Measurements from ENCODE around the gene GARIN5B.
A peak's percentile ranks its signal among the peaks of the same experiment; 100 is the strongest.
"Not testable (repeated sequence)": the region's sequence is repeated elsewhere in the genome, so short reads cannot be mapped to it uniquely, and the experiment has no call there.

GARIN5B gene

DNA sequence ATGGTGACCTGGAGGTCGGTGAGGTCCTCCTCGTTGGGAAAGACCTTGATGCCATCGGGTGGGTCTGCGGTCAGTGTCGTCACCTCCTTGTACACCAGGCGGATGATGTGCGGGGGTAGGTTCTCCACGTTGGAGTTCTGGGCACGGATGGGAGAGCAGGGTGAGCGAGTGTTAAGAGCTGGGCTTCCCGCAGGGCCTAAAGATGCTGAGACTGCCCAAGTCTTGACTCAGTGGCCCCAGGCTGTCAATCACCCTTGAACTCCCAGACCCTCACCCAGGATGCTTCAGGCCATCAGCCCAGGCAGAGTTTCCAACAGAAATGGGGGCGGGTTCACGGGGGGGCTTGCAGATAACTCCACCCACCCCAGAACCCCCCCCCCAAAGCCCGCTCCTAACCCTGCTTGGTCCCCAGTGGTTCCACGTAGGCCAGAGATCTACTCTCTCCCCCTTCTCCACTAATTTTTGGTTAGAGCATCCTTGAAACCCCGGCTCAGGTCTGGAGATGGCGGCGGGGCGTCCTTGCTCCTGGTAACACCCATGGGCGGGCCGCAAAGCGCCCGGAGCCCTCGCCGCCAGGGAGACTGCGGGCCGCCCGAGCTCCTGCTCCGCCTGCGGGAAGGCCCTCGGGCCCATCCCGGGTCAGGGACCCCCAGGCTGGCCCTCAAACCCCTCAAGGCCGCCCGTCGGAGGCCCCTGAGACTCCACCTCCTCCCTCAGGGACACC lies 43.9 kb upstream of the GARIN5B start:
- ATAC-seq (ENCODE audit: low read depth) (peak; percentile 12; the same call in 1 of the 3 replicates), DNase-seq (ENCODE audit: low spot score) (no peak)
- peaks cover 12% of the 10 kb centered on the region for H3K4me1 ChIP-seq (ENCODE audit: insufficient read depth, poor library complexity, severe bottlenecking)
- peaks cover 49% of the 10 kb centered on the region for H3K36me3 ChIP-seq (ENCODE audit: low read depth)
- TF ChIP-seq CTCF (IDR thresholded peaks at IDR 0.05; ENCODE audit: poor library complexity, severe bottlenecking), result no peak
- peak overlapping the region; percentile 87 for H3K4me3 ChIP-seq (ENCODE audit: severe bottlenecking)
- no peaks in the 10 kb centered on the region for H3K9me3 ChIP-seq (ENCODE audit: severe bottlenecking)
- H3K27me3 ChIP-seq (ENCODE audit: insufficient read depth, poor library complexity, severe bottlenecking), result no peaks in the 10 kb centered on the region
- peak overlapping the region; percentile 80 for H3K27ac ChIP-seq (ENCODE audit: poor library complexity, severe bottlenecking)

DNA sequence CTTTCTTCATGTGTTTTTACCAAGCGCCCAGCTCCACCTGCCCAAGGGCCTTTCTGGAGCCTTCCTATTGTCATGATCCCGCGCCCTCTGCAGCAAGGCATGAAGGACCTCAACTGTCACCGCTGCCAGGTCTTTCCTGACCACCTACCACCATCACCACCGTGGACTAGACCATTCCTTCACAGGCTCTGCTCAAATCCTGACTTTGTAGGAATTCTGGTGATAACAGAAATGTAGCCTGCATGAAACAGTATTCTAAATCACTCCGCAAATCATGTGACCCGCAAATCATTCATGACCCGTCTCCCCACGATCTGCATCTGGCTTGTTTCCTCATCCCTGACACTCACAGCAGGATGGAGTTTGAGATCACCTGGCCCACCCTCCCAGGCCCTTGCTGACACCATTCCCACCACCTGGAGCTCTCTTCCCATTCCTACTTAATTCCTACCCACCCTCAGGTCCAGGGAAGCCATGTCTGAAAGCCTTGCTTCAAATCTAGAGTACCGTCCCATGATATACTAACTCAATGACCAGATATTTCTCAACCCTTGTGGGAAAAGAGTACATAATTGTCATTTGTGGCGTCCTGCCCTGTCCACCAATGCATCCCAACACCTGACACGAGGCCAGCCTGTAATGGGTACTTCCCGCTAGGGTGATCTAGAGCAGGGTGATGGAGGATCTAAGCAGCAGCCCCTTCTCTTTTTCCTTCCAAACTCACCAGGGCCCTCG lies 43.2 kb upstream of the GARIN5B start:
- H3K27me3 ChIP-seq (ENCODE audit: insufficient read depth, poor library complexity, severe bottlenecking), result no peaks in the 10 kb centered on the region
- DNase-seq (ENCODE audit: low spot score) (no peak), ATAC-seq (ENCODE audit: low read depth) (no peak)
- H3K9me3 ChIP-seq (ENCODE audit: severe bottlenecking), result no peaks in the 10 kb centered on the region
- peaks cover 54% of the 10 kb centered on the region for H3K36me3 ChIP-seq (ENCODE audit: low read depth)
- peak overlapping the region; percentile 80 for H3K27ac ChIP-seq (ENCODE audit: poor library complexity, severe bottlenecking)
- no peak for TF ChIP-seq CTCF (IDR thresholded peaks at IDR 0.05; ENCODE audit: poor library complexity, severe bottlenecking)
- H3K4me1 ChIP-seq (ENCODE audit: insufficient read depth, poor library complexity, severe bottlenecking), result peaks cover 12% of the 10 kb centered on the region
- peak overlapping the region; percentile 87 for H3K4me3 ChIP-seq (ENCODE audit: severe bottlenecking)

DNA sequence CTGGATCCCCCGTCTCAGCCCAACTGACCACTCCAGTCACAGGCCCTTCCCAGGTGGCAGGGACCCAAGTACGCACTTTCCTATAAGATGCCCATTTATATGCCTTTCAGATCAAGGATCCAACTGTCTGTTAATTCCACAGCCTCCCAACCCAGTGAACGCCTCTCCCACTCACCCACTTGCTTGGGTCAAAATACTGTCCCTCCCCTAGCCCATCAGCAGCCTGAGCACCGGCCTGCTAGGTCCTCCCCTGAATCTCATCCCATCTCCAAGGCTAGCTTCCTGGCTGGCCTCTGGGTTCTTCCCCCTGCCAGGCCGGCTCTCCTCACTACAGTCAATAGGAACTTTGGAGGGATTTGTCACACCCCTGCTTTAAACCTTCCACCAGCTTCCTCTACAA lies 42.6 kb upstream of the GARIN5B start:
- peak overlapping the region; percentile 80 for H3K27ac ChIP-seq (ENCODE audit: poor library complexity, severe bottlenecking)
- no peak for ATAC-seq (ENCODE audit: low read depth)
- DNase-seq (ENCODE audit: low spot score), result no peak
- TF ChIP-seq CTCF (IDR thresholded peaks at IDR 0.05; ENCODE audit: poor library complexity, severe bottlenecking), result no peak
- peaks cover 12% of the 10 kb centered on the region for H3K4me1 ChIP-seq (ENCODE audit: insufficient read depth, poor library complexity, severe bottlenecking)
- H3K36me3 ChIP-seq (ENCODE audit: low read depth), result peaks cover 60% of the 10 kb centered on the region
- H3K27me3 ChIP-seq (ENCODE audit: insufficient read depth, poor library complexity, severe bottlenecking), result no peaks in the 10 kb centered on the region
- peak overlapping the region; percentile 87 for H3K4me3 ChIP-seq (ENCODE audit: severe bottlenecking)
- H3K9me3 ChIP-seq (ENCODE audit: severe bottlenecking), result no peaks in the 10 kb centered on the region

- Histone ChIP-seq H3K27me3 (ENCODE audit: insufficient read depth, poor library complexity, severe bottlenecking) (no peaks in the 10 kb centered on the region), H3K9me3 (ENCODE audit: severe bottlenecking) (no peaks in the 10 kb centered on the region), H3K27ac (ENCODE audit: poor library complexity, severe bottlenecking) (no peak overlapping the region), H3K4me1 (ENCODE audit: insufficient read depth, poor library complexity, severe bottlenecking) (peaks cover 8% of the 10 kb centered on the region), H3K4me3 (ENCODE audit: severe bottlenecking) (no peak overlapping the region), H3K36me3 (ENCODE audit: low read depth) (peaks cover 65% of the 10 kb centered on the region)
- DNase-seq (ENCODE audit: low spot score) (no peak), ATAC-seq (ENCODE audit: low read depth) (no peak)
- no peak for TF ChIP-seq CTCF (IDR thresholded peaks at IDR 0.05; ENCODE audit: poor library complexity, severe bottlenecking)
Measured at GRCh38 chr19:55402509-55402908, 39.4 kb upstream of the GARIN5B start.

- not testable (repeated sequence) for H3K4me3 ChIP-seq (ENCODE audit: severe bottlenecking); H3K4me1 ChIP-seq (ENCODE audit: insufficient read depth, poor library complexity, severe bottlenecking); H3K27me3 ChIP-seq (ENCODE audit: insufficient read depth, poor library complexity, severe bottlenecking); H3K27ac ChIP-seq (ENCODE audit: poor library complexity, severe bottlenecking); DNase-seq (ENCODE audit: low spot score); ATAC-seq (ENCODE audit: low read depth); H3K9me3 ChIP-seq (ENCODE audit: severe bottlenecking)
- H3K36me3 ChIP-seq (ENCODE audit: low read depth), result peaks cover 60% of the 10 kb centered on the region
Measured at GRCh38 chr19:55401390-55401789, 38.3 kb upstream of the GARIN5B start.

Measured in RWPE2 (cell line).